Ovary (tissue), 9 donors: ENCODE data around the gene CDK10. TPM values are rescaled to one million over a fixed set of nuclear protein-coding genes. Genes with fewer than 3 reads are reported as not detected.

ENCODE experiments used
- DNase-seq, 5 donors: peaks; one replicate each; pipeline ENCODE4 v3.0.0-alpha.2; 2019 to 2020
- H3K27ac ChIP-seq, 2 donors: fragments of 200-600 bp; one replicate each; pipeline versions ENCODE4 v1.5.1 to v1.8.0; 2019 to 2022
- H3K27me3 ChIP-seq: fragments of 200-600 bp; one replicate; pipeline ENCODE4 v1.8.0; 2022
- H3K36me3 ChIP-seq: fragments of 200-600 bp; sonication (generic); one replicate; pipeline ENCODE4 v1.5.1; 2019
- H3K4me1 ChIP-seq: one replicate; pipeline ENCODE4 v1.8.1; 2013; ENCODE audit warnings: mild to moderate bottlenecking, moderate library complexity; ENCODE audit not compliant: insufficient read depth
- H3K4me3 ChIP-seq: fragments of 200-600 bp; sonication (generic); one replicate; pipeline ENCODE4 v1.5.1; 2017
- H3K9me3 ChIP-seq, 2 donors: fragments of 200-600 bp in 1 of 2; sonication (generic) in 1 of 2; one replicate each; pipeline versions ENCODE4 v1.5.1 to v1.8.1; 2013 to 2019; ENCODE audit warnings: mild to moderate bottlenecking in 1 of 2, moderate library complexity in 1 of 2
- CTCF ChIP-seq, 3 donors: fragments of 450-650 bp in 2 of 3; fragments of 200-600 bp in 1 of 3; IDR thresholded peaks; one replicate each; pipeline versions ENCODE4 v1.5.1 to v1.8.0; 2016 to 2022; ENCODE audit warnings: antibody characterized with exemption in 3 of 3, mild to moderate bottlenecking in 1 of 3
- EP300 ChIP-seq: sonication (generic); formaldehyde crosslinking; IDR thresholded peaks from one replicate; pipeline ENCODE4 v1.6.1; 2017; ENCODE audit warnings: antibody characterized with exemption
- POLR2A ChIP-seq: fragments of 450-650 bp; IDR thresholded peaks from one replicate; pipeline ENCODE4 v1.6.1; 2017; ENCODE audit warnings: antibody characterized with exemption, mild to moderate bottlenecking, moderate library complexity
- WGBS, 3 donors: extraction: QIAGEN DNeasy Blood & Tissue Kit in 1 of 3; methylation state at CpG; one replicate each; pipeline versions ENCODE4 v1.1.5 to v1.1.7; 2013 to 2017; 5-methylcytosine and 5-hydroxymethylcytosine counted together
- intact Hi-C, 4 donors: fragments of 100-400 bp; cut with DNase I; formaldehyde crosslinking; loops; one replicate each; pipeline versions ENCODE4 v1.11.0 to v1.15.1; 2022 to 2023
- polyA plus RNA-seq, 2 donors: library from polyadenylated mRNA; stranded (reverse); fragments of 200-250 nt in 1 of 2; fragments of 350-450 nt in 1 of 2; fragmentation: Illumina TruSeq in 1 of 2; extraction: RNeasy Lipid Tissue Mini Kit (QIAGEN cat#74804) in 1 of 2; gene quantifications; one replicate each; pipeline ENCODE4 v1.2.3, GENCODE V29; 2013 to 2014
- total RNA-seq, 7 donors: library from RNA; depleted of rRNA in 2 of 7; stranded (reverse); fragments of >200 nt in 2 of 7; fragmentation: NEBNext Ultra II Directional in 3 of 7; extraction: Animal tissue kit (Norgen Biotek cat#: 25700) in 3 of 7; gene quantifications; one replicate each; pipeline versions ENCODE4 v1.1.0 to v1.2.4, GENCODE V29; 2016 to 2023
- donor health status: DM: no; HTN: no; CAD: no; lungs with moderate emphysema.
- donor health status: DM: no; HTN: no; CAD: no.
- donor health status: Bipolar disorder and iron deficiency.
- donor health status: DM: yes; HTN: yes; CAD: no.
- donor health status: DM: no; HTN: no; CAD: no.
- donor health status: DM: yes; HTN: yes; CAD: no.

The CDK10 gene
- total and polyA plus RNA-seq, 9 donors, result 16.9 to 62.1 (median 51.9) TPM

- TF ChIP-seq EP300 (no peak), POLR2A (no peak), CTCF (IDR thresholded peaks at IDR 0.05) (peak in 1 of 3 donors; percentile 11)
- Histone ChIP-seq H3K27ac (peak overlapping the region; percentile 65 to 66), H3K4me1 (peaks cover 11% of the 10 kb centered on the region), H3K27me3 (no peaks in the 10 kb centered on the region), H3K4me3 (peak overlapping the region; percentile 55), H3K9me3 (no peaks in the 10 kb centered on the region), H3K36me3 (no peaks in the 10 kb centered on the region)
- WGBS, 3 donors, result 1 to 2% (median 1%) methylated on average over 67 to 78 of the region's 78 CpGs
- peak in 4 of 5 donors; percentile 58 to 67 (median 64) for DNase-seq
- intact Hi-C loops, result loop anchor here in 3 of 4 donors (10.0 kb wide), 2 partner anchors 94 to 154 kb away; no protein-coding TSS in a partner anchor
Measured at GRCh38 chr16:89700649-89701424, 14.3 kb downstream of the CDK10 start.

GRCh38 chr16:89701425-89702406, 15.2 kb downstream of the CDK10 start, which contains the start of gene SPATA2L:
SPATA2L (minus strand) TSS chr16:89701705; CDS start chr16:89701232, 473 bp downstream.
- no peaks in the 10 kb centered on the region for H3K27me3 ChIP-seq
- no peaks in the 10 kb centered on the region for H3K36me3 ChIP-seq
- H3K4me3 ChIP-seq, result peak within 1 kb of the TSS; percentile 55
- peak within 1 kb of the TSS; percentile 65 to 66 for H3K27ac ChIP-seq
- intact Hi-C loops, result loop anchor here in 3 of 4 donors (10.0 kb wide), 2 partner anchors 93 to 153 kb away; no protein-coding TSS in a partner anchor
- 1 to 2% (median 1%) methylated on average over 62 to 97 of the region's 97 CpGs for WGBS, 3 donors
- H3K4me1 ChIP-seq, result peaks cover 12% of the 10 kb centered on the region
- peak; percentile 91 to 93 (median 92) for DNase-seq
- peak in 1 of 3 donors; percentile 15 for TF ChIP-seq CTCF (IDR thresholded peaks at IDR 0.05)
- peak; percentile 96 for TF ChIP-seq POLR2A
- TF ChIP-seq EP300, result no peak
- H3K9me3 ChIP-seq, result no peaks in the 10 kb centered on the region

GRCh38 chr16:89704281-89704680, 17.8 kb downstream of the CDK10 start:
- intact Hi-C loops, result loop anchor here in 3 of 4 donors (10.0 kb wide), 2 partner anchors 91 to 151 kb away; no protein-coding TSS in a partner anchor
- Histone ChIP-seq H3K4me3 (no peak overlapping the region), H3K9me3 (no peaks in the 10 kb centered on the region), H3K27ac (no peak overlapping the region), H3K4me1 (peaks cover 12% of the 10 kb centered on the region), H3K27me3 (no peaks in the 10 kb centered on the region), H3K36me3 (no peaks in the 10 kb centered on the region)
- 68 to 75% (median 73%) methylated on average over 13 of the region's 13 CpGs for WGBS, 3 donors
- TF ChIP-seq CTCF (IDR thresholded peaks at IDR 0.05) (no peak), EP300 (no peak)
- DNase-seq, result no peak

GRCh38 chr16:89705006-89705405, 18.5 kb downstream of the CDK10 start:
- no peak overlapping the region for H3K27ac ChIP-seq
- peak in 2 of 5 donors; percentile 19 to 27 for DNase-seq
- H3K36me3 ChIP-seq, result no peaks in the 10 kb centered on the region
- whole genome bisulfite sequencing, 3 donors, result 50 to 67% (median 64%) methylated on average over 15 of the region's 15 CpGs
- no peak overlapping the region for H3K4me3 ChIP-seq
- H3K27me3 ChIP-seq, result no peaks in the 10 kb centered on the region
- H3K9me3 ChIP-seq, result no peaks in the 10 kb centered on the region
- peaks cover 12% of the 10 kb centered on the region for H3K4me1 ChIP-seq
- TF ChIP-seq POLR2A (no peak), EP300 (no peak), CTCF (IDR thresholded peaks at IDR 0.05) (no peak)
- intact Hi-C loops, result loop anchor here in 3 of 4 donors (5.0 to 10.0 kb wide), 3 partner anchors 90 to 157 kb away; no protein-coding TSS in a partner anchor
